Mucosa of stomach (tissue), 1 donor: ENCODE data around the gene SNX17.

Experiments
- H3K27me3 ChIP-seq: one replicate; pipeline ENCODE4 v1.7.0; 2013; ENCODE audit warnings: mild to moderate bottlenecking, low read length; ENCODE audit not compliant: control insufficient read depth, insufficient read depth
- H3K36me3 ChIP-seq: one replicate; pipeline ENCODE4 v1.7.0; 2013; ENCODE audit warnings: low read length; ENCODE audit not compliant: control insufficient read depth, insufficient read depth
- H3K4me1 ChIP-seq: one replicate; pipeline ENCODE4 v1.7.0; 2013; ENCODE audit warnings: mild to moderate bottlenecking, low read length; ENCODE audit not compliant: control insufficient read depth, insufficient read depth
- H3K4me3 ChIP-seq: one replicate; pipeline ENCODE4 v1.7.0; 2013; ENCODE audit warnings: low read length
- H3K9ac ChIP-seq: one replicate; pipeline ENCODE4 v1.7.0; 2013; ENCODE audit warnings: mild to moderate bottlenecking, low read length, moderate library complexity
- H3K9me3 ChIP-seq: one replicate; pipeline ENCODE4 v1.7.0; 2013; ENCODE audit warnings: mild to moderate bottlenecking, low read length, moderate library complexity; ENCODE audit not compliant: control insufficient read depth
- donor health status: Pancreatic carcinoma.

Gene SNX17, protein sequence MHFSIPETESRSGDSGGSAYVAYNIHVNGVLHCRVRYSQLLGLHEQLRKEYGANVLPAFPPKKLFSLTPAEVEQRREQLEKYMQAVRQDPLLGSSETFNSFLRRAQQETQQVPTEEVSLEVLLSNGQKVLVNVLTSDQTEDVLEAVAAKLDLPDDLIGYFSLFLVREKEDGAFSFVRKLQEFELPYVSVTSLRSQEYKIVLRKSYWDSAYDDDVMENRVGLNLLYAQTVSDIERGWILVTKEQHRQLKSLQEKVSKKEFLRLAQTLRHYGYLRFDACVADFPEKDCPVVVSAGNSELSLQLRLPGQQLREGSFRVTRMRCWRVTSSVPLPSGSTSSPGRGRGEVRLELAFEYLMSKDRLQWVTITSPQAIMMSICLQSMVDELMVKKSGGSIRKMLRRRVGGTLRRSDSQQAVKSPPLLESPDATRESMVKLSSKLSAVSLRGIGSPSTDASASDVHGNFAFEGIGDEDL

DNA sequence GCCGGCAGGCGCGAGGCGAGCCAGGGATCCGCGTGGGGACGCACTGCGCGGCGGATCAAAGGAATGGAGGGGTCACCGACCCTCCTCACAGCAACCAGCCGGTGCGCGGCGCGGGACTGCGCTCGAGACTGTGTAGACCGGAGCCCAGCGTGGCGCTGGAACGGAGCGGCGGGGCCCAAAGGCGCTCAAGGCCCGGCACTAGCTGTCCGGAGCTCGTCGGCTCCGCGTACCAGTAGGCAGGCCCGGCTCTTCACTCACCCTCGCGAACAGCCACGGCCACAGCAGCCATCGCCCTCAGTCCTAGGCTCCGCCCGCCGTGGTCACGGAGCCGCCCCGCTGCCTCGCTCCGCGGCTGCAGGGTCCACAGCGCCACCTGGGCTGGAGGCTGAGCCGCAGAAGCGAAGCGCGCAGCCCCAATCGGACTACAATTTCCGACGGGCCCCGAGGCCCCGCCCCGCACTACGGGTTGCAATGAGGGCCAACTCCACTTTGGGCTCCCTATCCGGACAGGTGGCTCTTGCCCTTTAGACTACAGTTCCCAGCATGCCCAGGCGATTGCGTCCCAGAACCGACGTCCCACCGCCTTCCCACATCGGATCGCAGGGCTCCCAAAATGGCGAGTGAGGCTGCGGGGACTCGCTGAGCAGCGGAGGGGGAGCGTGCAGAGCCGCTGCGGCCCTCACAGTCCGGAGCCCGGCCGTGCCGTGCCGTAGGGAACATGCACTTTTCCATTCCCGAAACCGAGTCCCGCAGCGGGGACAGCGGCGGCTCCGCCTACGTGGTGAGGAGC lies at the start of gene SNX17, which contains the start of gene EIF2B4:
SNX17 (plus strand) TSS at position 591 of the 790 bp plus-strand sequence; CDS start at position 719, 128 bp downstream.
EIF2B4 (minus strand) TSS at position 313 of the 790 bp plus-strand sequence; CDS start at position 289, 24 bp downstream.
- Histone ChIP-seq H3K9ac (peak within 1 kb of the TSS; percentile 90), H3K4me3 (peak within 1 kb of the TSS; percentile 51), H3K27me3 (no peaks in the 10 kb centered on the region), H3K4me1 (peaks cover 30% of the 10 kb centered on the region), H3K36me3 (peaks cover 21% of the 10 kb centered on the region), H3K9me3 (no peaks in the 10 kb centered on the region)

DNA sequence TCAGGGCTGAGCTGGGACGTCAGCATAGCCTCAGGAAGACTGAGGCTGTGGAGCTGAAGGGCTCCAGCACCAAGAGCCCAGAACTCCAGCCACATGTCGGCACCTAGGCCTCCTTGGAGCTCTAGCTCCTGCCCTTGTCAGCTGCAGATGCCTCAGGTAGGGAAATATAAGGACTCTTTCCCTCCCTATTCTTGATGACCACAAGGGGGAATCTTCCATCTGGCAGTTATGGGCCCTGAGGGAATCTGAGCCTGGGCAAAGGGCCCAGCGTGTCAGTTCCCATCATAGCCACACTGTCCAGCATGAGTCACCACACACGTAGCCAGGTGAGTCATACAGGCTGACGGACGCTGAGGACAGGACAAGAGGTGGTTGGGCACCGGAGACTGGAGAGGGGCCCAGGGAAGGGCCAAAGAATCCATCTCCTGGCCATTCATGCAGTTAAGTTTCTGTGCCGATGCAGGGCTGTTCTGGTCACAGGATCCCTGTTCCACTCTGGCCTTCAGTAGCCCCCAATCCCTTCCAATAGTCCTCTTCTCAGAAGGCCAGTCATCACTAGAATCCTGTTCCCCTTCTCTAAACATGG lies 49.4 kb upstream of the SNX17 start:
- H3K36me3 ChIP-seq: no peaks in the 10 kb centered on the region
- peaks cover 27% of the 10 kb centered on the region for H3K4me1 ChIP-seq
- H3K27me3 ChIP-seq: no peaks in the 10 kb centered on the region
- H3K9me3 ChIP-seq: no peaks in the 10 kb centered on the region
- no peak overlapping the region for H3K4me3 ChIP-seq
- no peak overlapping the region for H3K9ac ChIP-seq

DNA sequence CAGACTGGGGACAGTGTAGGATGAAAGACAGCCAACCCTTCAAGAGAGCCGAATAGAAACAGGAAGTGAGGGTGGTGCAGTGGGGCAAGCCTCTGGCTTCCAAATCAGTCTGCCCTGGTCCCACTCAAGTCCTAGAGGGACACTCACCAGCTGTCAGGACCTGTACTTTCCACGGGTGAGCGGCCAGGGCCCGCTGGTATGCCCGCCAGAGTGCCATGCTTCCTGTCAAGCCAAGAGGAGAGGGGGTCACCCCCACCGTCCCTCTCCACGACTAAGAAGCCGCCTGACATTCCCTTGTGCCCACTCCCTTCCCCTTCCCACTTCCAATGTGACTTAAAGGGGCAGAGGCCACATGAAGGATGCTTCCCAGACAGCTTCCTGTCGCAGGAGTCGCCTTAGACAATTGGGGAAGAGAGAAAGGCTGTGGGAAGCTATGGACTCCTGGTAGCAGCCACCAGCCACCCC lies 48.1 kb upstream of the SNX17 start:
- Histone ChIP-seq H3K36me3 (no peaks in the 10 kb centered on the region), H3K4me3 (peak overlapping the region; percentile 97), H3K9ac (peak overlapping the region; percentile 98), H3K27me3 (no peaks in the 10 kb centered on the region), H3K4me1 (peaks cover 27% of the 10 kb centered on the region), H3K9me3 (no peaks in the 10 kb centered on the region)

DNA sequence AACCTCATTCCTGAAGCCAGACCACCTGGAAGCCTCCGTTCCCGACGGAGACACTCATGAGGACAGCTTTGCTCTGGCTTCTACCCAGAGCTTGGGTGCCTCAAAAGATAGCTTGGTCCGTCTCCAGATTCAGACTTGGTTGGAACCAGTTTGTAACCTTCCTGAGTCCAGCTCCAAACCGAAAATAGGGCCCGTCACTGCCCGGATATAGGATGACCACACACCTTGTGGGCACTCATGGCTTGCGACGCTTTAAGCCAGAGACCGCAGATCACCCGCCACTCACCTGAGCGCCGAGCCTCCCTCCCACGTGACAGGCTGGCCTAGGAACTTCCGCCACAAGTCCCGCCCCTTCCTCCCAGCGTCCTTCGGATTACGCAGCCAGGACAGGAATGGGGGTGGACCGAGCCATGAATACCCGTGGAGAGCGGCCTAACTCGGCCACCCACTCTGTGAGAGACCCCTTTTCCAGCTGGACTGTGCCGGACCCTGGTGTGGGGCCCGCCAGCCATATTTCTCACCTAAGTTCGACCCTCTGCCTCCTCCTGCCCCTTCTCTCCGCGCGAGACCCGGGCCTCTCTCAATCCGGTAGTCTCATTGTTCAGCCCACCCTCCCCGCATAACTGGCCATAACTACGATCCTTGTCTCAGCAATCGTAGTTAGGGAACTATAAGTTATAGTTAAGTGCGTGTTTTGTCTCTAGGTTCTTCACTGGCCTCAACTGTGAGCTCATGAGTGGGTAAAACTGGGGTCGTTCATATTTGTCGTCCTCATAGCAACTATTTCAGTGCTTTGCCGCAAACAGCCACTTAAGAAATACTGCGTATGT lies 47.4 kb upstream of the SNX17 start, which contains the start of gene MPV17:
MPV17 (minus strand) TSS at position 332 of the 830 bp plus-strand sequence. CDS start 580 bp downstream, outside the sequence.
- Histone ChIP-seq H3K9me3 (no peaks in the 10 kb centered on the region), H3K9ac (peak within 1 kb of the TSS; percentile 98), H3K36me3 (peaks cover 2% of the 10 kb centered on the region), H3K4me1 (peaks cover 27% of the 10 kb centered on the region), H3K27me3 (no peaks in the 10 kb centered on the region), H3K4me3 (peak within 1 kb of the TSS; percentile 97)

DNA sequence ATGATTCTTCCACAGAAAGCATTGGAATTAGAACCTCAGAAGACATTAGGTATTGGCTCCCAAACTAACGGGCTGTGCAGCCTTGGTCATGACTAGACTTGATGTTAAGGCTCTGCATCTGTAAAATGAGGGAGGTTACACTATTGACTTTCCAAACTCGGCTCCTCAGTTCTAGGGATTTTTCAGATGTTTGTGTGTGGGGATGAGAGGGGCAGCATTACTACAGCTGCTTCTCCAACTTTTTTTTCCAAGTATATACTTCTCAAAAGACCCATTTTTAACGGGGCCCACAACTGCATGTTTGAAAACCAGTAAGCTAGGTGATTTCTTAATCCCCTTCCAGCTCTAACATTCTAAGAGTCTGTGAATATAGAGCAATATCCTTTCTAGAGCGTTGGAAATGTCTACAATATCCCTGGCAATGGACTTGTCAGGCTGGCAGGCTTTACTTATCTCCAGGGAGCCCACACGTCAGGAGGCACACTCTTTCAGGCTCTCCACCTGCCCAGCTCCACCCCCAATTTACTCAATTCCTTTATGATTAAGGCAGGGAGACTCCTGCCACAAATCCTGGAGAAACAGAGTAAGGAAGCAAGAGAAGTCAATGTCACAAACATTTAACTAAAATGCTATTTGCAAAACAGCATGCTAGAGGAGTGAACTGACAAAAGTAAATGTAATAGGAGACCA lies 46.7 kb upstream of the SNX17 start:
- peaks cover 27% of the 10 kb centered on the region for H3K4me1 ChIP-seq
- peak overlapping the region; percentile 97 for H3K4me3 ChIP-seq
- no peaks in the 10 kb centered on the region for H3K9me3 ChIP-seq
- no peaks in the 10 kb centered on the region for H3K27me3 ChIP-seq
- peak overlapping the region; percentile 98 for H3K9ac ChIP-seq
- peaks cover 8% of the 10 kb centered on the region for H3K36me3 ChIP-seq

DNA sequence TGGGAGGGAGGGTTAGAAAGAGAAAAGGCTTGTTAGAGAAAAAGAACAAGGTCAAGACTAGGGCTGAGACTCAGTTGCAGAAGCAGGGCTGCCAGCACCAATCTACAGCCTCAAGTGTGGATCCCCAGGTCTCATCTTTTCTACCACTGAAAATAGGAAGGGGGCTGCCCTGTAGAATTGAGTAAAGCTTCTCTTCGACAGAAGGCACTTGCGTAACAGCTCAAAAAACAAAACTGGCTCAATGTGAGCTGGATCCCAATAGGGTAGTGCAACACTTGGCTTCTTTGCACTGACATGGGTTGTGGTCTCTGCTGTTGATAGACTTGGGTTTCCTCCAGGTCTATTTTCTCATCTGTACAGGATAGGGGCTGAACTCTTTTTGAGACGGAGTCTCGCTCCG lies 45.7 kb upstream of the SNX17 start:
- Histone ChIP-seq H3K27me3 (no peaks in the 10 kb centered on the region), H3K4me3 (no peak overlapping the region), H3K9ac (no peak overlapping the region), H3K36me3 (peaks cover 14% of the 10 kb centered on the region), H3K9me3 (no peaks in the 10 kb centered on the region), H3K4me1 (peaks cover 27% of the 10 kb centered on the region)

DNA sequence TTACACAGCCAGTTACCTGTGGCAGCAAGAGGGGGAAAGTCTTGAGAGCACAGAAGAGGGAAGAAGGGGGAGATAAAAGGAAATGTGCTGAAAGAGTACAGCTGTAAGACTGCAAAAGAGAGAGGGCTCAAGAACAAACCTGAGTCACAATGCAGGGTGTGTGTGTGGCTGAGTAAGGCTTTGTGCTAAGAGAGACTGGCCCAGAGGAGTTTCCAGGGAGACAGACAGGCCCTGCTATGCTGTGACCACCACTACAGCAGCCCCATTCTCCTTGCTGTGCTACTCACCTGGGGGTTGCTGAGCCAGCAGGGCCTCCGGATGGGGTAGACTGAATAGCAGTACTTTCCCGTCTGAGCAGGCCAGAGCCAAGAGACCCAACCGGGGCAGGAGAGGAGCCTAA lies 35.1 kb upstream of the SNX17 start:
- H3K27me3 ChIP-seq: no peaks in the 10 kb centered on the region
- H3K4me1 ChIP-seq: no peaks in the 10 kb centered on the region
- H3K4me3 ChIP-seq: no peak overlapping the region
- peaks cover 24% of the 10 kb centered on the region for H3K36me3 ChIP-seq
- H3K9ac ChIP-seq: no peak overlapping the region
- no peaks in the 10 kb centered on the region for H3K9me3 ChIP-seq

DNA sequence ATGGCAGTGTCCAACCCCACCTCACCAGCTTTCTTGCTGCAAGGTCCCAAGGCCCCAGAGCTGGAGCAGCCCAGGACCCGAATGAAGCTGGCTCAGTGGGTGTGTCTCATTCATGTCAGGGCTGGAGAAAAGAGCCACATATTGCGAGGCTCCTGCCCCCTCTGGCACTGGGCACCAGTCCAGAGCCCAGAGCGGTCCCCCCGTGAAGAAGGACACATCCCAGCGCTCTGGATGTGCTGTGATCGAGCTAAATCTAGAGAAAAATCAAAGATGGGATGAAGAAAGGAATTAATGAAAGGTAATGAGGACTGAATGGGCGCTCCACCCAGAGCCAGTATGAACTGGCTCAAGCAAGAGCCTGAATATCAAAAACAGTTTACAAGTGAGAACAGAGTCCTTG lies 34.2 kb upstream of the SNX17 start:
- Histone ChIP-seq H3K36me3 (peaks cover 24% of the 10 kb centered on the region), H3K9me3 (no peaks in the 10 kb centered on the region), H3K4me3 (no peak overlapping the region), H3K27me3 (no peaks in the 10 kb centered on the region), H3K9ac (no peak overlapping the region), H3K4me1 (no peaks in the 10 kb centered on the region)

DNA sequence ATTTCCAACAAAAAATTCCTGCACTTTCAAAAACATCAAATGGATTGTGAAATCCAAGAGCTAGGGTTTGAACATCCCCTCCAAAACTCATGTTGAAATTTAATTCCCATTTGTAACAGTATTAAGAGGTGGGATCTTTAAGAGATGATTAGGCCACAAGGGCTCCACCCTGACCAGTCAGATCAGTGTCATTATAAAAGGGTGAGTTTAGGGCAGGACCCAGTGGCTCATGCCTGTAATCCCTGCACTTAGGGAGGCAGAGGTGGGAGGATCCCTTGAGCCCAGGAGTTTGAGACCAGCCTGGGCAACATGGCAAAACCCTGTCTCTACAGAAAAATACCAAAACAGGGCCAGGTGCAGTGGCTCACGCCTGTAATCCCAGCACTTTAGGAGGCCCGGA lies 22.8 kb upstream of the SNX17 start:
- Histone ChIP-seq H3K36me3 (no peaks in the 10 kb centered on the region), H3K9ac (no peak overlapping the region), H3K27me3 (no peaks in the 10 kb centered on the region), H3K4me3 (no peak overlapping the region), H3K9me3 (no peaks in the 10 kb centered on the region), H3K4me1 (no peaks in the 10 kb centered on the region)

DNA sequence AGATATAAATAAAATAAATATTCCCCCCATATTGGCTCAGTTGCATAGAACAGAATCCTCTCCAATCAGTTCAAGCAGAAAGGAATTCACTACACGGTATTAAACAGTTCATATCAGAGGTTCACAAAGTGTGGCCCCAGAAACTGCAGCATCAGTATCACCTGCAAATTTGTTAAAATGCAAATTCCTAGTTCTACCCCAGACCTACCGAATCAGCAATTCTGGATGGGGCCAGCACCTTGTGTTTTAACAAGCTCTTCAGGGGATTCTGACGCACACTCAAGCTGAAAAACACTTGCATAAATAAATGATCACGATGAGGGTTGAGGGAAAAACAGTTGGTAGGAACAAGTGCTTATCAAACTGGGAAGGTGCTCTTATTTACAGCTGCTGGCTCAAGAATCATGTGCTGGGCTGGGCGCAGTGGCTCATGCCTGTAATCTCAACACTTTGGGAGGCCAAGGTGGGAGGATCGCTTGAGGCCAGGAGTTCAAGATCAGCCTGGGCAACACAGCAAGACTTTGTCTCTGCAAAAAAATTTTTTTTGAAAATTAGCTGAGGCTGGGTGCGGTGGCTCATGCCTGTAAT lies 20.2 kb upstream of the SNX17 start:
- peaks cover 11% of the 10 kb centered on the region for H3K4me1 ChIP-seq
- no peaks in the 10 kb centered on the region for H3K9me3 ChIP-seq
- H3K9ac ChIP-seq: no peak overlapping the region
- H3K36me3 ChIP-seq: no peaks in the 10 kb centered on the region
- H3K4me3 ChIP-seq: no peak overlapping the region
- H3K27me3 ChIP-seq: no peaks in the 10 kb centered on the region
